GM19240 (cell line): ENCODE results near the gene PTPN6.

ENCODE experiments used
- DNase-seq: peaks from one replicate; pipeline ENCODE4 v3.0.0; 2011; ENCODE audit warnings: low spot score; ENCODE audit not compliant: insufficient read length

The PTPN6 gene

GRCh38 chr12:6956021-6956727 lies 5.0 kb downstream of the PTPN6 start:
- DNase-seq = no peak

GRCh38 chr12:6957151-6957701 lies 6.1 kb downstream of the PTPN6 start:
- no peak for DNase-seq

GRCh38 chr12:6957741-6958608 lies 6.8 kb downstream of the PTPN6 start:
- DNase-seq = no peak

- no peak for DNase-seq
Measured at GRCh38 chr12:6958609-6959057, 7.5 kb downstream of the PTPN6 start.

- peak; percentile 56 for DNase-seq
Measured at GRCh38 chr12:6959058-6959804, 8.1 kb downstream of the PTPN6 start.

- DNase-seq = no peak
Measured at GRCh38 chr12:6959805-6960592, 8.8 kb downstream of the PTPN6 start.

- DNase-seq = no peak
Measured at GRCh38 chr12:6960593-6961277, 9.6 kb downstream of the PTPN6 start.

GRCh38 chr12:6961278-6961694 lies 10.1 kb downstream of the PTPN6 start:
- DNase-seq = no peak

GRCh38 chr12:6961695-6962284 lies 10.6 kb downstream of the PTPN6 start:
- no peak for DNase-seq

- no peak for DNase-seq
Measured at GRCh38 chr12:6962285-6963015, 11.3 kb downstream of the PTPN6 start.

GRCh38 chr12:6963016-6963731 lies 12.0 kb downstream of the PTPN6 start:
- no peak for DNase-seq

- DNase-seq = no peak
Measured at GRCh38 chr12:6963791-6964413, 12.7 kb downstream of the PTPN6 start.

- no peak for DNase-seq
Measured at GRCh38 chr12:6964605-6965025, 13.5 kb downstream of the PTPN6 start.

GRCh38 chr12:6965026-6965661 lies 14.0 kb downstream of the PTPN6 start:
- peak; percentile 73 for DNase-seq

- no peak for DNase-seq
Measured at GRCh38 chr12:6965714-6966113, 14.6 kb downstream of the PTPN6 start.

GRCh38 chr12:6966351-6966750 lies 15.2 kb downstream of the PTPN6 start:
- DNase-seq = no peak

- no peak for DNase-seq
Measured at GRCh38 chr12:6967651-6968100, 16.5 kb downstream of the PTPN6 start.
